ENCODE results near the gene CNPY1.

DNA sequence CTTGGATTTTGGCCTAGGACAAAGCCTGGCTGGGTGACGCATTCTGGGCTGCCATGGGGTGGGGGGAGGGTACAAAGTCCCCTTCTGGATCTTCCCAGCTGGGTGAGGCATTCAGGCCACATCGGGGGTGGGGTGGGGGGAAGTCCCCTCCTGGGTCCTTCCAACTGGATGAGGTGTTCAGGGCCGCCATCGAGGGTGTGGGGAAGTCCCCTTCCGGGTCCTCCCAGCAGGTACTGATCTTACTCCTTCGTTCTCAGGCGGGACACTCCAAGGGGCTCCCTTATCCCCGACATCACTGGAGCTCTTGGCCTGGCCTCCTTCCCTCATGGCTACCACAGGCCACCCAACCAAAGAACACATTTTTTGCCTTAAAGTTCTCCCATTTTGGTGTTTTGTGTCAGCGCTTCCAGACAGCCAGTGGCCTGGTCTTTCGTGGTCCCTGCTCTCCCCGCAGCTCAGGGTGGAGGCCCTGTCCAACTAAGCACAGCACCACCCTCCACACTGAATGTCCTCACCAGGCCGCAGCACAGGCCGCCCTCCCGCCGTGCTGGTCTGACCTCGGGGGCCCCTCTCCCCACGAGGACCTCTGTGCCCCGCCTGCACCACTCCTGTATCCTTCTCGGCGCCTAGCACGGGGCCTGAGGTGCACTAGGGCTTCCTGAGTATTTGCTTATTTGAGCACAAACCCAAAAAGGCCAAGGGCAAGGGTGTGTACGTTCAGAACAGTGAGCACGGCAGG, 49.9 kb downstream of the CNPY1 start:
- TF ChIP-seq CTCF (IDR thresholded peaks at IDR 0.05) (no peak), POLR2A (IDR thresholded peaks at IDR 0.05; ENCODE audit: low read depth) (no peak), POLR2AphosphoS5 (IDR thresholded peaks at IDR 0.05) (no peak), EP300 (IDR thresholded peaks at IDR 0.05) (no peak)
